Astrocyte (in vitro differentiated cells and primary cell): ENCODE results near the gene KMT2B. TPM values are rescaled to one million over a fixed set of nuclear protein-coding genes. Genes with fewer than 3 reads are reported as not detected.

Experiments used
- DNase-seq: peaks from one replicate; pipeline ENCODE4 v3.0.0-alpha.2; 2010; ENCODE audit warnings: low read depth
- FAIRE-seq: peaks from 2 replicates; lab custom pipeline; 2011; peaks lifted over from hg19 to GRCh38; lab: Jason Lieb, UNC
- H2AFZ ChIP-seq: 2 replicates; pipeline ENCODE4 v1.6.0; 2012; ENCODE audit warnings: low read depth, low read length, inconsistent platforms
- H3K27ac ChIP-seq: 2 replicates; pipeline ENCODE4 v1.5.1; 2011; ENCODE audit warnings: low read depth, low read length, inconsistent platforms
- H3K27me3 ChIP-seq: 2 replicates; pipeline ENCODE4 v1.6.0; 2011; ENCODE audit warnings: low read length, inconsistent platforms; ENCODE audit not compliant: insufficient read depth
- H3K36me3 ChIP-seq: 2 replicates; pipeline ENCODE4 v1.5.1; 2011; ENCODE audit warnings: low read length, inconsistent platforms; ENCODE audit not compliant: insufficient read depth
- H3K4me1 ChIP-seq: 2 replicates; pipeline ENCODE4 v1.5.1; 2011; ENCODE audit warnings: low read length, inconsistent platforms; ENCODE audit not compliant: insufficient read depth
- H3K4me2 ChIP-seq: 2 replicates; pipeline ENCODE4 v1.6.0; 2012; ENCODE audit warnings: low read length, inconsistent platforms
- H3K4me3 ChIP-seq: 2 replicates; pipeline ENCODE4 v1.5.1; 2011; ENCODE audit warnings: low read depth, mild to moderate bottlenecking, low read length, inconsistent platforms; ENCODE audit not compliant: insufficient read depth
- H3K79me2 ChIP-seq: 2 replicates; pipeline ENCODE4 v1.6.0; 2012; ENCODE audit warnings: mild to moderate bottlenecking, low read length, inconsistent platforms; ENCODE audit not compliant: insufficient read depth
- H3K9ac ChIP-seq: 2 replicates; pipeline ENCODE4 v1.6.0; 2012; ENCODE audit warnings: mild to moderate bottlenecking, low read length, inconsistent platforms
- H3K9me3 ChIP-seq: 2 replicates; pipeline ENCODE4 v1.5.1; 2012; ENCODE audit warnings: low read depth, mild to moderate bottlenecking, low read length, inconsistent platforms; ENCODE audit not compliant: insufficient read depth
- H4K20me1 ChIP-seq: 2 replicates; pipeline ENCODE4 v1.6.0; 2012; ENCODE audit warnings: low read length, inconsistent platforms; ENCODE audit not compliant: insufficient read depth
- H3K27ac Mint-ChIP-seq: one replicate; pipeline ENCODE4 v1.8.0; 2021; ENCODE audit warnings: mild to moderate bottlenecking, mixed read lengths; ENCODE audit not compliant: unreplicated experiment
- H3K27me3 Mint-ChIP-seq: one replicate; pipeline ENCODE4 v1.8.0; 2021; ENCODE audit warnings: low read depth, mixed read lengths; ENCODE audit not compliant: unreplicated experiment
- H3K36me3 Mint-ChIP-seq: one replicate; pipeline ENCODE4 v1.8.0; 2021; ENCODE audit warnings: low read depth, mixed read lengths; ENCODE audit not compliant: unreplicated experiment
- H3K4me1 Mint-ChIP-seq: one replicate; pipeline ENCODE4 v1.8.0; 2021; ENCODE audit warnings: low read depth, mixed read lengths; ENCODE audit not compliant: unreplicated experiment
- H3K4me3 Mint-ChIP-seq: one replicate; pipeline ENCODE4 v1.8.0; 2021; ENCODE audit warnings: mild to moderate bottlenecking, moderate library complexity, mixed read lengths; ENCODE audit not compliant: unreplicated experiment
- H3K9me3 Mint-ChIP-seq: one replicate; pipeline ENCODE4 v1.8.0; 2021; ENCODE audit warnings: mild to moderate bottlenecking, mixed read lengths; ENCODE audit not compliant: unreplicated experiment
- EZH2 ChIP-seq: IDR thresholded peaks from 2 replicates; pipeline ENCODE4 v1.6.1; 2012; ENCODE audit warnings: mild to moderate bottlenecking, low read length, inconsistent platforms; ENCODE audit not compliant: insufficient read depth
- total RNA-seq: library from RNA; stranded (reverse); gene quantifications from 2 replicates; pipeline ENCODE4 v1.2.1, GENCODE V29; 2021
- TF ChIP-seq, protein P1 (sequence below): IDR thresholded peaks from 2 replicates; pipeline ENCODE4 v1.5.1; 2011; ENCODE audit warnings: low read depth, mild to moderate bottlenecking, inconsistent platforms, low read length, moderate library complexity; ENCODE audit not compliant: insufficient read depth

KMT2B gene
- total RNA-seq, 1 donor from 2014 or later: 28.7 TPM

- Histone ChIP-seq H3K4me1 (no peaks in the 10 kb centered on the region), H3K36me3 (peaks cover 7% of the 10 kb centered on the region), H3K79me2 (peaks cover 11% of the 10 kb centered on the region), H3K27me3 (no peaks in the 10 kb centered on the region), H3K9ac (no peak overlapping the region), H3K27ac (no peak overlapping the region), H3K4me2 (no peak overlapping the region), H2AFZ (no peak overlapping the region), H4K20me1 (peaks cover 3% of the 10 kb centered on the region), H3K4me3 (no peak overlapping the region), H3K9me3 (no peaks in the 10 kb centered on the region)
- Mint-ChIP-seq H3K4me1 (no peaks in the 10 kb centered on the region), H3K9me3 (no peaks in the 10 kb centered on the region), H3K4me3 (no peak overlapping the region), H3K27ac (no peak overlapping the region), H3K36me3 (peaks cover 11% of the 10 kb centered on the region), H3K27me3 (no peaks in the 10 kb centered on the region)
- FAIRE-seq (no peak), DNase-seq (no peak)
- no peak for TF ChIP-seq EZH2
- TF ChIP-seq, protein P1, sequence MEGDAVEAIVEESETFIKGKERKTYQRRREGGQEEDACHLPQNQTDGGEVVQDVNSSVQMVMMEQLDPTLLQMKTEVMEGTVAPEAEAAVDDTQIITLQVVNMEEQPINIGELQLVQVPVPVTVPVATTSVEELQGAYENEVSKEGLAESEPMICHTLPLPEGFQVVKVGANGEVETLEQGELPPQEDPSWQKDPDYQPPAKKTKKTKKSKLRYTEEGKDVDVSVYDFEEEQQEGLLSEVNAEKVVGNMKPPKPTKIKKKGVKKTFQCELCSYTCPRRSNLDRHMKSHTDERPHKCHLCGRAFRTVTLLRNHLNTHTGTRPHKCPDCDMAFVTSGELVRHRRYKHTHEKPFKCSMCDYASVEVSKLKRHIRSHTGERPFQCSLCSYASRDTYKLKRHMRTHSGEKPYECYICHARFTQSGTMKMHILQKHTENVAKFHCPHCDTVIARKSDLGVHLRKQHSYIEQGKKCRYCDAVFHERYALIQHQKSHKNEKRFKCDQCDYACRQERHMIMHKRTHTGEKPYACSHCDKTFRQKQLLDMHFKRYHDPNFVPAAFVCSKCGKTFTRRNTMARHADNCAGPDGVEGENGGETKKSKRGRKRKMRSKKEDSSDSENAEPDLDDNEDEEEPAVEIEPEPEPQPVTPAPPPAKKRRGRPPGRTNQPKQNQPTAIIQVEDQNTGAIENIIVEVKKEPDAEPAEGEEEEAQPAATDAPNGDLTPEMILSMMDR: no peak
Measured at GRCh38 chr19:35764432-35765315, 46.9 kb downstream of the KMT2B start.

- no peaks in the 10 kb centered on the region for H4K20me1 ChIP-seq
- H3K27me3 ChIP-seq: no peaks in the 10 kb centered on the region
- no peak overlapping the region for H3K4me3 ChIP-seq
- Mint-ChIP-seq H3K9me3 (no peaks in the 10 kb centered on the region), H3K27ac (no peak overlapping the region), H3K27me3 (no peaks in the 10 kb centered on the region), H3K36me3 (peaks cover 11% of the 10 kb centered on the region), H3K4me1 (no peaks in the 10 kb centered on the region), H3K4me3 (no peak overlapping the region)
- H3K9ac ChIP-seq: no peak overlapping the region
- DNase-seq (no peak), FAIRE-seq (no peak)
- H3K9me3 ChIP-seq: no peaks in the 10 kb centered on the region
- H3K36me3 ChIP-seq: peaks cover 7% of the 10 kb centered on the region
- no peak overlapping the region for H3K4me2 ChIP-seq
- no peaks in the 10 kb centered on the region for H3K79me2 ChIP-seq
- TF ChIP-seq EZH2: no peak
- TF ChIP-seq, protein P1: no peak
- H2AFZ ChIP-seq: no peak overlapping the region
- H3K27ac ChIP-seq: no peak overlapping the region
- H3K4me1 ChIP-seq: no peaks in the 10 kb centered on the region
Measured at GRCh38 chr19:35766571-35767104, 48.8 kb downstream of the KMT2B start.
